ENCODE data around the gene ZMYND10.
"Not testable (repeated sequence)": the region's sequence is repeated elsewhere in the genome, so short reads cannot be mapped to it uniquely, and the experiment has no call there.

ZMYND10 gene

GRCh38 chr3:50324351-50325112 lies 21.0 kb downstream of the ZMYND10 start:
- no peak for DNase-seq

- DNase-seq: no peak
These were observed 21.8 kb downstream of the ZMYND10 start for GRCh38 chr3:50323614-50324199.

GRCh38 chr3:50323092-50323600 lies 22.4 kb downstream of the ZMYND10 start:
- DNase-seq: no peak

- no peak for DNase-seq
These were observed 23.0 kb downstream of the ZMYND10 start, which contains the start of gene HYAL2 for GRCh38 chr3:50322386-50323091. HYAL2 (minus strand) TSS chr3:50322745; CDS start chr3:50320489, 2,256 bp downstream.

- no peak for DNase-seq
These were observed 23.5 kb downstream of the ZMYND10 start for GRCh38 chr3:50322115-50322385.

- no peak for DNase-seq
These were observed 24.0 kb downstream of the ZMYND10 start for GRCh38 chr3:50321336-50322114.

GRCh38 chr3:50320853-50321335 lies 24.6 kb downstream of the ZMYND10 start:
- DNase-seq: no peak

GRCh38 chr3:50319894-50320625 lies 25.5 kb downstream of the ZMYND10 start:
- DNase-seq: no peak

- DNase-seq: no peak
These were observed 26.2 kb downstream of the ZMYND10 start for GRCh38 chr3:50319181-50319893.

GRCh38 chr3:50318615-50319014 lies 26.9 kb downstream of the ZMYND10 start:
- no peak for DNase-seq

- no peak for DNase-seq
These were observed 27.4 kb downstream of the ZMYND10 start for GRCh38 chr3:50318163-50318562.

GRCh38 chr3:50317300-50317699 lies 28.2 kb downstream of the ZMYND10 start:
- DNase-seq: no peak

GRCh38 chr3:50316657-50317242 lies 28.8 kb downstream of the ZMYND10 start:
- no peak for DNase-seq

- no peak for DNase-seq
These were observed 30.7 kb downstream of the ZMYND10 start for GRCh38 chr3:50314816-50315215.

- no peak for DNase-seq
These were observed 31.2 kb downstream of the ZMYND10 start for GRCh38 chr3:50314342-50314741.

GRCh38 chr3:50312041-50312440 lies 33.5 kb downstream of the ZMYND10 start:
- not testable (repeated sequence) for DNase-seq

- no peak for DNase-seq
These were observed 40.9 kb downstream of the ZMYND10 start for GRCh38 chr3:50304601-50305000.

- no peak for DNase-seq
These were observed 42.3 kb downstream of the ZMYND10 start, which contains the start of gene HYAL1 for GRCh38 chr3:50303013-50303815. HYAL1 (minus strand) TSS chr3:50303574; CDS start chr3:50302956, 618 bp downstream.

- DNase-seq: no peak
These were observed 43.2 kb downstream of the ZMYND10 start for GRCh38 chr3:50302095-50303012.

Data from NCI-H1417 treated with DMSO at 0.1 percent for 48 hours (cell line).